ENCODE data around the gene CHRM1.

DNA sequence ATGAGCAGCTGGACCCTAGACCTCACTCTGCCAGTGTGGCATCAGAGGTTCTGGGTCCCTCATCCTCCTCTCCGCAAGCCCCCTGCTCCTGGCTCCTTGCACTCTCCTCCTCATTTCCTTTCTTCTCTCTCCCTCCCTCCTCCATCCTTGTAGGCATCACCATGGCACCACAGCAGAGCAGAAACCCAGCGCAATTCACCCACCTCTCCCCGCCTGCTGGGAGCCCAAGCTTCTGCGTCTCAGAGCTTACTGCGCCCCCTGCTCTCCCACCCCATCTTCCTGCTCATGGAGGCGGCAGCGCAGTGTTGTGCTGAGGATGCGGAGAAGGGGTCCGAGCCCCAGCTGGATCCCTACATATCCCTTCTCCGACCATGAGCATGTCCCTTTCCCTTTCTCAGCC, 1.7 kb downstream of the CHRM1 start:
- TF ChIP-seq, protein P1, sequence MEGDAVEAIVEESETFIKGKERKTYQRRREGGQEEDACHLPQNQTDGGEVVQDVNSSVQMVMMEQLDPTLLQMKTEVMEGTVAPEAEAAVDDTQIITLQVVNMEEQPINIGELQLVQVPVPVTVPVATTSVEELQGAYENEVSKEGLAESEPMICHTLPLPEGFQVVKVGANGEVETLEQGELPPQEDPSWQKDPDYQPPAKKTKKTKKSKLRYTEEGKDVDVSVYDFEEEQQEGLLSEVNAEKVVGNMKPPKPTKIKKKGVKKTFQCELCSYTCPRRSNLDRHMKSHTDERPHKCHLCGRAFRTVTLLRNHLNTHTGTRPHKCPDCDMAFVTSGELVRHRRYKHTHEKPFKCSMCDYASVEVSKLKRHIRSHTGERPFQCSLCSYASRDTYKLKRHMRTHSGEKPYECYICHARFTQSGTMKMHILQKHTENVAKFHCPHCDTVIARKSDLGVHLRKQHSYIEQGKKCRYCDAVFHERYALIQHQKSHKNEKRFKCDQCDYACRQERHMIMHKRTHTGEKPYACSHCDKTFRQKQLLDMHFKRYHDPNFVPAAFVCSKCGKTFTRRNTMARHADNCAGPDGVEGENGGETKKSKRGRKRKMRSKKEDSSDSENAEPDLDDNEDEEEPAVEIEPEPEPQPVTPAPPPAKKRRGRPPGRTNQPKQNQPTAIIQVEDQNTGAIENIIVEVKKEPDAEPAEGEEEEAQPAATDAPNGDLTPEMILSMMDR (conservative IDR thresholded peaks at IDR 0.05 in 1 of 2, IDR thresholded peaks at IDR 0.05 in 1 of 2; ENCODE audit: extremely low read depth in 1 of 2, insufficient read depth in 1 of 2, low read depth in 1 of 2, low read length in 2 of 2) = no peak
- no peak for TF ChIP-seq EZH2 (IDR thresholded peaks at IDR 0.05; ENCODE audit: borderline replicate concordance, low read length)
